Stimulated activated CD4-positive, alpha-beta T cell treated with anti-CD3 and anti-CD28 coated beads, TNF-alpha, amount 100 ng/mL, for 48 hours (primary cell): Measurements from ENCODE around the gene IGF1R.

Source experiments
- DNase-seq, 3 donors: peaks; one replicate each; pipeline ENCODE4 v3.0.0-alpha.2; 2020; ENCODE audit warnings: low read depth in 3 of 3

IGF1R gene

DNA sequence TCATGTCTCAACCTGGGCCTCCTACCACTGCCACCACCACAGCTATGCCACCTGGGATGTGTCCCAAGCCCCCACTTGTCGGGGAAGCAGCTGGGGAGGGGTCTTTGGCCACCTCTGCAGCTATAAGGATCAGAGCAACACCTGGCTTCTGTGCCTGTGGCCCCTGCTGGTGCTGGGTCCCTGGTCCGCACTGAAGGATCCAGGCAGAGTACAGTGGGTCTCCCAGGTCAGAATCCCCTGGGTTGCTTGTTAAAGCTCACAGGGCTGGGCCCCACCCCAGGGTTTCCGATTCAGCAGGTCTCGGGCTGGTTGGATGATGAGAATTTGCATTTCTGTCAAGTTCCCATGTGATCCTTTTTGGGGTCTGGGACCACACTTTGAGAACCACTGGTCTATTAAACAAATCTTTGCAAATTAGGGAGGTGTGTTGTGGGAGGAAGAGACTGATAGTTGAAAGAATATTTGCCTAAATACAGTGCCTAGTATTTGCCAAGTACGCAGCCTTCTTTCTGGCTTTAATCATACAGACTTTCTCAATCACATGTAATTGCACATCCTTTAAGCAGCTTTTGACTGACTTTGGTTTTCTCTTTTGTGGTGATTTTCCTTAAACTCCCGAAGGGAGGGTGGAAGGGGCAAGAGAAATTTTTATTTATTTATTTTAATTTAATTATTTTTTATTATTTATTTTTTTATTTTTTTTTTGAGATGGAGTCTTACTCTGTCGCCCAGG is 127.3 kb downstream of the IGF1R start:
- no peak for DNase-seq

DNA sequence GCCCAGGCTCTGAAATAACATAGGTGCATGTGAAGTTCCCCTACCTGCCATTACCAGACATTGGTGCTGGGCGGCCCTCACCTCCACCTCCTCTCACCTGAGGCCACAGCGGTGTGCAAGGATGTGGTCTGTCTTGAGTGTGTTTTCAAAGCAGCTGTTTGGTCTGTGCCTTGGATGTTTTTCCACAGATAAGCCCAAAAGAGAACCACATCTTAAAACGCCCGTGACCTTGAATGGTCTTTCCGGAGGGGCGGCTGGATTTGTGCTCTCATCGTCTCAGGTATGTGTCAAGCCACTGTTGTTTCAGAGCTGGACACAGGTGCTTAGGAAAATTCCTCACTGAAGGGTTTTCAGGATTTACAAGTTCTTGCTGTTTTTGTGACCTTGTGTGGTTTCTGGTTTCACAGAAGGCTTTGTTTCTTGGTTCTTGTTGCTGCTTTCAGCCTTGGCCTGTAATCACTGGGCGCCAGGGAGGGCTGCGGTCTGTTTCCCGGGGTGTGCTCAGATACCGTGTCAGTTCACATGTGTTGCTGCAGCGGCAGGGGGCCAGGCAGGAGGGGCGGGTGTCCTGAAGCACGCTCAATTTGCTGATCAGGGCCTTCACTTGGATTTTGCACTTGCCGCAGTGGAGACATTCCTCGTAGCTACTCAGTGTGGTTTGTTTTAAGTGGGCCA is 128.4 kb downstream of the IGF1R start:
- DNase-seq, result peak in 1 of 3 donors; percentile 12

DNA sequence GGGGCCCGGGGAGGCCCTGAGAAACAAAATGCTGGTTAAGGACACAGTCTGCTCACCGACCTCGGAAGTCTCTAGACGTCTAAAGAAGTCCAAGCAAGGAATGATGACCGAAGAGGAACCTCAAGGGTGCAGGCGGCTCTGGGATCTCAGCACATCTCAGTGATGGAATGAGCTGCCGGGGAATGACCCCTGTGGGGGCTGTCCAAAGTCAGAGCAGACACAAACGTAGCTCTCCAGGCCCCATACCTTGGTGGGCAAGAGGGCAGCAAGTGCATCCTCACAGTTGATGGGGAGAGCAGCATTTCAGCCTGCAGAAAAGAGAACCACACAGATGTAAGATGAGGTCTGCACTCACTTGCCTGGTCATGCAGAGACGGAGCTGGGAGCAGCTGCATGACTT is 129.1 kb downstream of the IGF1R start:
- DNase-seq, result no peak

GRCh38 chr15:98778263-98778959 is 130.1 kb downstream of the IGF1R start:
- DNase-seq, result no peak

DNA sequence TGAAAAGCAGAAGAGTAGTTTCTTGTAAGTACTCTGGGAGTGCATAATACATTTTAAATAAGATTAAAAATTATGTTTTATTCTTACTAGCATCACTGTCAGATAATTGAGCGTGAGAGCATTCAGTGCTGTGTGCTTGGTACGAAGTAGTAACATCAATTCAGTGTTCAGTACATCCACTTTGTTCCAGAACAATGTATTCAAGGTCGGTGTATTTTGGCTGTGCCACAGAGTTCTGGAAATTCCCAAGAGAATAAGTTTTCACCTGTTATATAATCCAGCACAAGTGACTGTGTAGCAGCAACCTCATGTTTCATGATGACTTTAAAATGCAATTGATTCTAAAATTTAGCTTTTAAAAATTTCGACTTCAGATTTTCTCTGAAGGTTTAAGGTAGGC is 130.6 kb downstream of the IGF1R start:
- DNase-seq, result no peak

- DNase-seq, result peak; percentile 38 to 72 (median 54)
These were observed 131.2 kb downstream of the IGF1R start for GRCh38 chr15:98779463-98780071.

DNA sequence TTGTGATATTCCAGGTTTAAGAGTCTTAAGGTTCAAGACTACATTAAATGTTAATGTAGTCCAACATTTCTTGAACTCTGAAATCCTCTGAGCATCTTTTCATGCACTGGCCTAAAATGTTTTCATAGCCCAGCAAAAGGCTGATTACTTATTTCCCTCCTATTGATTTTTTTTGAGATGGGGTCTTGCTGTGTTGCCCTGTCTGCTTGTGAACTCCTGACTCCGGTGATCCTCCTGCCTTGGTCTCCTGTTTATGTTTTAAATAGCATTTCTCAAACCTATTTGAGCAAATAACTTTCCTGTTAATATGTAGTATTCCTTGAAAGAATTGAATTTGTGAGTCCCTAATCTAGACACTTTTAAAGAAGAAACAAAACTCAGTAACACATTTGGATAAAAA is 133.5 kb downstream of the IGF1R start:
- DNase-seq, result no peak

- DNase-seq, result no peak
These were observed 134.5 kb downstream of the IGF1R start for GRCh38 chr15:98782801-98783200.

- DNase-seq, result no peak
These were observed 137.1 kb downstream of the IGF1R start for GRCh38 chr15:98785431-98785806.

DNA sequence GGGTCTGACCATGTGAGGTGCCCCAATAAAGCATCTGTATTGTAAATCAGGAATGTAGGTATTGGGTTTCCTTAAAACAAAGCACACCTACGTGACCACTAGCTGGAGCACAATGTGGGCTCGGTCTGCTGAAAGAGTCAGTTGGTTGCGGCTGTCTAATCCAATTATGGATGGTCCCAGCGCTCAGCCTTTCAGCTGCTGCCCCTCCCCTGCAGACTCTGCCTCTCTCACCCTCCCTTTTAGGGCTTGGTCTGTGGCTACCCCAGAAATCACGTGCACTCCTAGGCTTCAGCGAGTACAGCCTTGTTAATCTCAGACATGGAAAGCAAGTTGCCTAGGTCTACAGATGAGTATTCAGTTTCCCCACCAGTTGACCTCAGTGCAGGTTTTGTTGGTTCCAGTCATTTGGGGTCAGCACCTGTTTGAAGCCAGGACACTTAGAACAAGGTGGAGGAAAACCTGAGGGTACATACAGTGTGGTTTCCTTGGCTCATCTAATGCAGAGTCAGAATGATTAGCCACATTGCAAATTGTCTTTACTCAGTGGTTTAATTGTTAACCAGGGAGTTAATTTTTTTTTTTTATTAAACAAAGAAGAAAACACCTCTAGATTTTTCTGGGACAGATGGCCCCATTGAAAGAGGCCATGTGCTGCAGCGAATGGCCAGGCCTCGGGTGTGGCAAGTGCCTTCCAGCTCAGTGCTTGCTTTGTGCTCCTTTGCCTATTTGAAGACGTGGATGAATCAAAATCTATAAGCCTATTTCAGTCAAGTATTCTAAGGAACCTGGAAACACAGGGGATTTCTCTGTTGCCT is 137.7 kb downstream of the IGF1R start:
- DNase-seq, result no peak

- no peak for DNase-seq
These were observed 138.4 kb downstream of the IGF1R start for GRCh38 chr15:98786717-98787116.

GRCh38 chr15:98787194-98787593 is 138.9 kb downstream of the IGF1R start:
- DNase-seq, result no peak

GRCh38 chr15:98787936-98788757 is 139.8 kb downstream of the IGF1R start:
- no peak for DNase-seq

DNA sequence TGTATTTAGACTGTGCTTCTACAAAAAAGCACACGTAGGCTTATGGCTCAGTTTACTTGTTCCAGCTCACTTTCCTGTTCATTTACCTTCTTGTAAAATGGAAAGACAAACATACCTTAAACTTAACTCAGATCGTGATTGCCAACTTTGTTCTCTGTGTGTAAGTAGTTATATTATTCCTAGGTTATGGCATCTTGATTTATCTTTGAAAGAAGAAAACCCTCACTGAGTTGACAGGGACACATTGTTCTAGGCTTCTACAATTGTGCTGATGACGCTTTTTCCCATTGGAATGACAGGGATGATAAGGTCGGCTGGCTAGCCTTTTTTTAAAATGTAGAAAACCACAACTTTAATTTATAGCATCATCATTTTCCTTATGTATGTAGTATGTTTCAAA is 140.7 kb downstream of the IGF1R start:
- no peak for DNase-seq

DNA sequence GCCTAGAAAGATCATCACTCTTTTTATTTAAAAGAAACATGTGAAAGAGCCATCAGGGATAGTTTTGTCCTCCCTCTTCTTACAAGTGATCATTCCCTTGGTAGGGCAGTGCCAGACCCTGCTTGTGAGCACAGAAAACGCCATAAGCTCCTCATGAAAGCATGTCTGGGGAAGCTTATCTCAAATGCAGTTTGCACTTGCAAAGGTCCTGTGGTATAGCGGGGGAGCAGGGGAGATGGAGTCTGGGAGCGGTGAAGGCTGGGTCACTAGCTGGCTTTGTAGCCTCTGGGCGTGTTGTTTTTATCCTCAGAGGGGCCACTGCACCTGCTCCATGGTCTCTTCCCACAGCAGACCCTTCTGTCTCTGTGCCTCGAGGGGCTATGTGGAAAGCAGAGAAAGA is 141.9 kb downstream of the IGF1R start:
- no peak for DNase-seq

GRCh38 chr15:98791046-98791701 is 142.8 kb downstream of the IGF1R start:
- no peak for DNase-seq

- DNase-seq, result no peak
These were observed 143.8 kb downstream of the IGF1R start for GRCh38 chr15:98792117-98792516.

- no peak for DNase-seq
These were observed 145.9 kb downstream of the IGF1R start for GRCh38 chr15:98794211-98794610.

DNA sequence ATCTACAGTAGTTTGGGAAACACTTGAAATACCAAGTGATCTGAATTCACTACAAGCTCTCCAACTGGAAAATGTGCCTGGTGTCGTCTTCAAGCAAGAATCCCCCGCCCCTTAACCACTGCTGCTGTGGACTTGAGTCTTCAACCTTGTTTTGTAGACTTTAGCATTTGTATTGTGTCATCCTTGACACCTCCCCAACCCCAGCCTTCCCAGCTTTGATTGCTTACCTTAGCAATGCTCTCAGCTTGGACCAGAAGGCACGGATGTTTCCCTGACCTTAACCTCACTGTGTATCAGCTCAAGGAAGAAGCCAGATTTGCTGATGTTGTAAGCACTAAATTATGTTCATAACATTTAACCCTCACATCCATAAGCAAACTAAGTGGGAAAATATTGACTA is 146.4 kb downstream of the IGF1R start:
- DNase-seq, result no peak

DNA sequence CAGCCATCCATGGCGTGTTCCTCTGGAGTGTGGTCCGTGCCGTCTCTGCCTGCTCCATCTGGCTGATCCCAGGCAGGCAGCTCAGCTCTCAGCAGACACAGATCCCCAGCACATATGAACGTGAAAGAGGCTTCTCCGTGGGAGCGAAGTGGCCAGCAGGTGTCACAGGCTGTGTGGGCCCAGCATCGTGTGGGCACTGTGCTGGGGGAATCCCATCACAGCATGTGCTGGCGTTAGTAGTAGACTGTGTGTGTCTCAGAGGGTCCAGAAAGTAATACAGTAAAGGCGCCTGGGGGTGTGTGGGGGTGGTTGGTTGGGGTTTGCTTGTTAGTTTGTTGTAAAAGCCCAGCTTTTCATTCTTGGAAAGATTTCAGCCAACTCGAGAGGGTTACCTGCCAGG is 147.6 kb downstream of the IGF1R start:
- no peak for DNase-seq
